Femur (tissue), 1 donor: ENCODE measurements around the gene LY6G5C.

Source experiments
- DNase-seq: peaks from one replicate; pipeline ENCODE4 v3.0.0-alpha.2; 2017

The LY6G5C gene, protein sequence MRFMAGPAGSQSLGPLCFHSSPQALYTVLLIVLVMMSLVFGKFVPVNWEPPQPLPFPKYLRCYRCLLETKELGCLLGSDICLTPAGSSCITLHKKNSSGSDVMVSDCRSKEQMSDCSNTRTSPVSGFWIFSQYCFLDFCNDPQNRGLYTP

DNA sequence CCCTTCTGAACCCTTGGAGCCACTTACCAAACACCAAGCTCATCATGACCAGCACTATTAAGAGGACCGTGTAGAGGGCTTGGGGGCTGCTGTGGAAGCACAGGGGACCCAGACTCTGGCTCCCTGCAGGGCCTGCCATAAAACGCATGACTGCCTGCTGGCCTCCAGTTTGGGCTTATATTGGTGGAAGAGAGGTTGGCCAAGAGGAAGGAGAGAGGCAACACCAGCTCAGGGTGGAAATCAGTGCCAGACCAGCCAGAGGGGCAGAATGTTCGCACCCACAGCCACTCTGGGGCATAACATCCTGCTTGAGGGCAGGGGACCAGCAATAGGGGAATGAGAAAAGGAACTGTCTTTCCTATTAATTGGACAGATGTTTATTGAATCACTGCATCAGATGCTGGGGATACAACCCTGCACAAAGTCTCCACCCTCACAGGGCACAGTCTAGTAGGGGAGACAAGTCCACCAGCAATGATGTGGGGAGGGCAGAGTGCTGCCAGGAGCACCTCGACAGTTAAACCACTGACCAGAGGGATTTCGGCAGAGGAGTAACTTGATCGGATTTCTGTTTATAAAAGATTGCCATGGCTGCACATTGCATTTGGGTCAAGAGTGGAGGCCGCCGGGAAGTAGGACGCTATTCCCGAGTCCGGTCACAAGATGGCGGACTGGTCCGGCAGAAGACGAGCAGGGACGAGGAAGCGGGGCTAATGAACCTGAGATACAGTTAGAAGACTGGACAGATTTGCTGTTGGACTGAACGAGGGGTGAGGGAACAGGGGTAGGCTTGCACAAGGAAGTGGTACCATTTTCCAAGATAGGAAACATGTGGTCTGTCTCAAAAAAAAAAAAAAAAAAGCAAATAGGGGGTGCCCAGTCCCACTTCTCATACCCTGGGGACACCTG, at the start of gene LY6G5C:
TSS of gene LY6G5C (minus strand) at position 842 of the 909 bp plus-strand sequence. CDS start at position 148, 694 bp downstream.
- peak; percentile 94 for DNase-seq

DNA sequence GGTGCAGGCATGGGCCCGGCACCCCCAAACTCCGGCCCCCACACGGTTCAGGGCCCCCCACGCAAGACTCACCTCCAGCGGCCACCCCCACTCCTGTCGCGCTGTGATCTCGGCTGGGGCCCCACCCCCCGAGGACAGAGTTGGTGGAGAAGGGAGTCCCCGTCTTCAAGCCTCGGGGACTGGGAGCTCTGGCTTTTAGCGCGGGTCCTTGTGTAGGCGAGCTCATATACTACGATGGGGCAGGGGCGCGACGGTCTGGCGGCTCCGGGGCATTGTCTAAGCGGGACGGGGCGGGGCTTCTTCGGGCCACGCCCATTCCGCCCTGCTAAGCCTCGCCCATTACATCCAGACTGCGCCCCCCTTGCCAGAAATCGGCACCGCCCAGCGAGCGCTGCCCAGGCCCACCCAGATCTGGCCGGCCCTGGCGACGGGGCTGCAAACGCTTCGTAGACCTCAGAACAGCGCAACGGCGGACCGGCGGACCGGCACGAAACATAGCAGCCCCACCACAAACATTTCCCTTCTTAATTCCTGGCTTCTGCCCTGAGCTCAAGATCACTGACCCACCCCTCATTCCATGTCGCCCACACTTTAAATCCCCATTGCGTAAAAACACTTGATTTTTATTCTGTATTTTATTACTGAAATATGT, 49.2 kb upstream of the LY6G5C start:
- DNase-seq: peak; percentile 96

DNA sequence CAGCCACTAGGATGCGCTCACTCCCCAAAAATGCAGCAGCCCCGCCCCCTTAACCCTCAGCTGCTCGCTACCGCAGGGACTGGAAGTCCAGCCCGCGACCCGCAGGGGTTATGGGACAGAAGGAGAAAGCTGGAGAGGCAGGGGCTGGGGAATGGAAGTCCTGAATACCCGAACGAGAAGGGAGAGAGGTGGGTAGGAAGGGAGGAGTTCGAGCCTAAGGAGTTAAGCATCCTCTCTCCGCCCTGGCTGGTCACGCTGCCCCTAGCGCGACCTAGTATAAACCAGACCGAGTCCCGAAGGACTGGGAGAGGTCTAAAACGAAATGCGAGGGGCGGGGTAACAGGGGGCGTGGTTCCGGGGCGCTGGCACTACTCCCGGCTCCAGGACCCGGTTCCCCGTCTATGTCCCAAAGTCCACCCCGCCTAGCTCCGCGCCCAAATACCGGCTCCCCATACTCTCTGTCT, 48.7 kb upstream of the LY6G5C start:
- peak; percentile 94 for DNase-seq

DNA sequence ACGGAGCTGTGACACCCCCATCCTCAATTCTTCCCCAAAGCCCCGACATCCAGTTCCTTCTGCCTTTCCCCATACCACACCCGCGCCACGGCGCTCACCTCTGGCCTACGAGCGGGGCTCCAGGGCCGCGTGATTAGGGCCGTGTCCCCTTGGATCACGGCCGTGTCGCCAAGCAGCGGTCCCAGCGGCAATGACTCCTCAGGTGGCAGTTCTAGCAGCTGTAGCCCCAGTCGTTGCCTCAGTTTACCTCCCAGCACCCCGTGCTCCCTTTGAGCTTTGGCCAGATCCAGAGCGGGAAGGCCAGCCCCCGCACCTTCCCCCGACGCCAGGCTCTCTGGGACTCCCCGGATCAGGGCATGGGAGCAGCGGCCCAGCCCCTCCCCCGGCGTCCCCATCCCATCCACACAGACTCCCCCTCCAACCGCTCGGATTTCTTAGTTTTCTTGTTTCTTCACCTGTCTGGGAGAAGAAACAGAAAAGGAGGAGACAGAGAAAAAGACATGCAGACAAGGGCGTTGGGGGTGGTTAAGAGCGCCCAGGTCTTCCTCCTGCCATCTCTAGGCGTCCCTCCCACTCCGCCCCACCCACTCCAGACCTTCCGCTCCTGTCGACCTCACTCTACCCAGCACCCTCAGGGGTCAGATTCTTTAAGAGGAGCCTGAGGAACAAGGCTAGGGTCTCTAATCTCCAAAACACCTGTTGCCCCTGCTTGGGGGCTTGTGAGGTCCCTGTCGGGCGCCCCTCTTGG, 48.1 kb upstream of the LY6G5C start, which contains the start of gene DDAH2:
TSS of gene DDAH2 (minus strand) at position 533 of the 748 bp plus-strand sequence. CDS start at position 395, 138 bp downstream.
- no peak for DNase-seq

DNA sequence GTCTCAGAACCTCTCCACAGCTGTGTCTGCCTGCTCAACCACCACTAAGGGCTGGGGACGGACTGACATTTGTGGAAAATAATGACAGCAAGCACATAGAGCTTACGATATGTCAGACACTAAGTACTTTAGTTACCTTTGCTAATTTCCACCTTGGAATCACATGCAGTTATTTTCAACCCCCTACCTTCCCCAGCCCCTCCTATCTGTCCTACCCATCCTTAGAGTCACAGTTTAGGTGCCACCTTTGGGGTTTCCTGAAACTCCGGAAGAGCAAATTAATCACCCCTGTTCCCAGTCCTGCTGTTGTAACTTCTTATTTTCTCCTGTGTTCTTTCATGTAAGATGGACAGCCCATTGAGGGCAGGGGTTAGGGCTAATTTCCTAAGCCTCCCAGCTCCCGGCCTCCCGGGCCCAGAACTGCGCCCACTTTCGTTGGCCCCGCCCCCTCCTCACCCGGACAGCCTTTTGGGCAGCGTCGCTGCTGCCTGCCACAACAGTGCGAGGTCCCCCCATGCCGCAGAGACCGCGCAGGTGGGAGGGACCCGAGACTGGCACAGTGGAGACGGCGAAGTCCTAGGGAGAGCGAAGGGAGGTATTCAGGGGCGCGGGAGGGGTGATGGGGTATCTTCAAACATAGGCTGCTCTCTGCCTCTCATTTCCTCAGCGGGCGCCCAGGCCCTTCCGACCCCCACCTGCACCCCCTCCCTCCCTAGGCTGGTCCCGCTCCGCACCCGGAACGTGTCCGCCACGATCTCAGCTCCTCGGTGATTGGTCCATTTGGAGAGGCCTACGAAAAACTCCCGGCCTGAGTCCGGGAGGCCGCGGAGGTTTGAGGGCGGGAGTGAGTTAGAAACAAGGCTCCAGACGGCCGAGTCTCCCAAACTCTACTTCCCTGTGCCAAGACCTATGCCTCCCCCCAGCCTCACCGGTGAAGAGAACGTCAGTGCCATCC, 47.1 kb upstream of the LY6G5C start:
- no peak for DNase-seq

DNA sequence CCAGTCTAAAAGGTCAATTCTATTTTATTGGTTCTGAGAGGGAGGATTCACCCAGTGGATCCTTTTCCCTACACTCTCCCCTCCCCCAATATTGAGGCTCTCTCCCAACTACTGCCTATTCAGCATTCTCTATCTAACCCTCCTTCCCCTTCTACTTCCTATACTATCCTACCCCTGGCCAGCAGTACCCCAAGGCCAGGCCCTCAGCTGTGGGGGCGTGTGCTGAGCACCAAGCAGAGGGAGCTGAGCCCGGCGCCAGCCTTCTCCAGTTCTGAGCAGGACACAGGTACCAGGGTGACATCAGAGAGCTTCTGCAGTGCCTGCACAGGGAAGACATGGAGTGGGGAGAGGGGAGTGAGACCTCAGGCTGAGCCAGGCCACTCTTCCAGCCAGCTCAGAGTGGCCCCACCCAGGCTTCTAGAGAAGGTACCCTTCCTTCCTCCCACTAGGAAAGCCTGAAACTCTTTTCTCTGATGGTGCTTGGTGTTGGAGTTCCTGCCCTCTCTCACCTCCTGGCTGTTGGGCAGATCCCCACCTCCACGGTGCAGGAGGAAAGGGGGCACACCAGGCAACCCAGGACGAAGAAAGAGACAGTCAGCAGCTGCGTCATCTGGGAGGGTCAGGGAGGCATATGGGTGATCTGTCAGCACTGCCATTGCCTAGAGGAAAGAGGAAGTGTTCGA, 46.3 kb upstream of the LY6G5C start:
- DNase-seq: no peak

DNA sequence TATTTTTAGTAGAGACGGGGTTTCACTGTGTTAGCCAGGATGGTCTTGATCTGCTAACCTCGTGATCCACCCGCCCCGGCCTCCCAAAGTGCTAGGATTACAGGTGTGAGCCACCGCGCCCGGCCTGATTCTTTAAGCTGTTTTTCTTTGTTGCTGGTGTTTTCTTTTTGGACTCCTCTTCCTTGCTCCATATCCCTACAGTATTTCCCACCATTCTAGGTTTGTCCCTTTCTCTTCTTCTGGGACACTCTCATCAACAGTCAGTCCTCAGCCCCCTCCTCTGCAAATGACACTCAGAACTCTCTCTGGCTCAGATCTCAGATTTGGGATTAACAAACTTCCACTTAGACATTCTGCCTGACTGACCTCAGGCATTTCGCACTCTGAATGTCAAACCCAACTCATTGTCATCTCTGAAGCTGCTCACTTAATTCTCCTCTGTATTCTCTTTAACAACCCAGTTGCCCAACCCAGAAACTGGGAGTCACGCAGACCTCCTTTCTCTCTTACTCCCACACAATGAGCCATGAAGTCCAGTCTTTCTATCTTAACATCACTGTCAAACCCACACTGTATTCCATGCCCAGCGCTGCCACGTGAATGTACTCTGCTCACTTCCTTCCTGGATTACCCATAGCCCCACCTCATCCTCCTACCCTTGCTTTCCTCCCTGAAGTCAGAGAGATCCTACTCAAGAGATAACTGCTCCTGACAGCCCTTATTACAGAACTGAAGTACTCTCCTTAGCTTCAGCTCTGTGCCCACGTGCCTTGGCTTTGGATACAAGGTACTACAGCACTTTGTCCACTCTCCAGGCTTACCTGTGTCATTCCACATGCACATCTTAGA, 44.9 kb upstream of the LY6G5C start:
- DNase-seq: no peak

DNA sequence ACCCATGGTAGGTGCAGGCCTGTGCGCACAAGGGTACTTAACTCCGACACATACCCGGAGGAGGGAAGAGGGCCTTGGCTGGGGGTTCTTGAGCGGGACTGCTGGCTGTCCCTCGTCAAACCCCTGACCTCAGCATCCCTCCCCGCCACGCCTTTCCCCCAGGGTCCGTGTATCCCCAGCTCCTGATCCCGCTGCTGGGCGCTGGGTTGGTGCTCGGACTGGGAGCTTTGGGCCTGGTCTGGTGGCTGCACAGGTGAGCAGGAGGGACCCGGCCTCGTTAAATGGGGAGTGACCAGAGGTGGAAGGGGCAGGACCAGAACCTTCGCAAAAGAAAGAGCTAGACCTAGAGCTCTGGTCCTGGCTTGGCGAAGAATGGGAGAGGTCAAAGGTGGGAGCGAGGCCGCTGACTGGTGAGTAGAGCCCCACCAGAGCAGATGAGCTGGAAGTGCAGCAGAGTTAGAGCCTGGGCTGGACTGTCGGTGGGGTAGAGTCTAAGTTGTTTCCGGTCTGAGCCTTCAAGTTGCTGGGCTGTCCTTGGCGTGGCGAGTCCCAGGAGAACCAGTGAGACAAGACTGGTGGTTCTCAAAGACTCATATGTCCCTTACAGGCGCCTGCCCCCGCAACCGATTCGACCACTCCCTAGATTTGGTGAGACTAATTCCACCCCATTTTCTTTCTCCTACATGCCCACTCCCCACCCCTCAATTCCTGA, 43.3 kb upstream of the LY6G5C start:
- no peak for DNase-seq

DNA sequence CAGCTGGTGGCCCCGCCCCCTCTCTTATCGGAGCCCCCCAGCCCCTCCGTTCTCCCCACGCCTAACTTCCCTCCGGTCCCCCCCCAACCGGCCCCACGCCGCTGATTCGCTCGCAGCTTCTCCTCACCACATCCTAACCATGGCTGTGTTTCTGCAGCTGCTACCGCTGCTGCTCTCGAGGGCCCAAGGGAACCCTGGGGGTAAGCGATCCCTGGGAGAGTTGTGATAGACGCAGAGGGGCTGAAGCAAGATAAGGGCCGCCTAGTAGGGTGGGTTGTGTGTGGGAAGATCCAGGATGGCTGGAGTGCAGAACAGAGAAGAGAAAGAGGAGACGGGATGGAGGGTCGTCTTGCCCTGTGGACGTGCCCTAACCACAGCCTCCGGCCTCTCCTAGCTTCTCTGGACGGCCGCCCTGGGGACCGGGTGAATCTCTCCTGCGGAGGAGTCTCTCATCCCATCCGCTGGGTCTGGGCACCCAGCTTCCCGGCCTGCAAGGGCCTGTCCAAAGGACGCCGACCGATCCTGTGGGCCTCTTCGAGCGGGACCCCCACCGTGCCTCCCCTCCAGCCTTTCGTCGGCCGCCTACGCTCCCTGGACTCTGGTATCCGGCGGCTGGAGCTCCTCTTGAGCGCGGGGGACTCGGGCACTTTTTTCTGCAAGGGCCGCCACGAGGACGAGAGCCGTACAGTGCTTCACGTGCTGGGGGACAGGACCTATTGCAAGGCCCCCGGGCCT, 42.5 kb upstream of the LY6G5C start, which contains the start of gene MPIG6B:
TSS of gene MPIG6B (plus strand) at position 129 of the 735 bp plus-strand sequence. CDS start at position 140, 11 bp downstream.
- no peak for DNase-seq

DNA sequence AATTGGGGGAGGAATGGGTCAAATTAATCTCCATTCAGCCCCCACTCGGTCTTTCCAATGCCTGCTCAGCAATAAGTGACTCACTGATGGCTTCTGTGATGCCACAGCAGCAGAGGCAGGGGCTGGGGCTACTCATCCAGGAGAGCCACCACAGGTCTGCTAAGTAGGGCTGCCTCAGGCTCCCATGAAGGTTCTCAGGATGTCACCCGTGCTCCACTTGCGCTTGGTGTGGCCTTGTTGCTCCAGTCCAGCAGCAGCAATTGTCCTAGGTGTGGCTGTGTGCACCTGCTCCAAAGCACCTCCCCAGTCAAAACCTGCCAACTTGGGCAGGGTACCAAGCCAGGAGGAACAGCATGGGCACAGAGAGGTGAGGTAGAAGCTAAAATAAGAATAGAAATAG, 41.3 kb upstream of the LY6G5C start:
- no peak for DNase-seq

DNA sequence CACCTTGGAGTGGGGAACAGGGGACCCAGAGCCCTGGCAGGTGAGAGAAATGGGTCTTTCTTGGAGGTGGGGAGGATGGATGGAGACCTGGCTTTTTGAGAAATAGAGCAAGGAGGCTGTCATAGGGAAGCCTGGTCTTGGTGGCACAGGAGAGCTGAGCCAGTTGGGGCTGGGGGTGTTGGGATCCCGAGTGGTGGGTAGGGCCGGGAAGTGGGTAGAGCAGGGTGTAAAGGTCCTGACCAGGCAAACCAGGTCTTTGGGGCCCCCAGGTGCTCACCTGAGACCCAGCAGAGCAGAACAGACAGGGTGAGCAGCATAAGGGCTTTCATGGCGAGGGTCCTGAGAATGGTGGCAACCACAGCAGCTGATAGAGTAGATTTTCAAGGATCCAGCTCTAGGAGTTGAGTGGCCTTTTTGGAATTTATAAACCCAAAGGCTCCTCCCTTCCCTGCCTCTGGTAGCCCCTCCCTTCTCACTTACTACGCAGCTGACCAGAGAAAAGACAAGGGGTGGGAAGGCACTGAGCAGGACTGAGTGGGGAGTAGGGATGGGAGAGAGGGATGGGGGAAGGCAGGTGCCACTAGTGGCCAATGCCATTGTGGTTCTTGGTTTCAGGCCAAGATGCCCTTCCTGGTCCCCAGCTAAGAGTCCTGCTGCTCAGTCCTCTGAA, 40.6 kb upstream of the LY6G5C start, which contains the start of gene LY6G6C:
TSS of gene LY6G6C (minus strand) at position 396 of the 670 bp plus-strand sequence. CDS start at position 329, 67 bp downstream.
- no peak for DNase-seq

DNA sequence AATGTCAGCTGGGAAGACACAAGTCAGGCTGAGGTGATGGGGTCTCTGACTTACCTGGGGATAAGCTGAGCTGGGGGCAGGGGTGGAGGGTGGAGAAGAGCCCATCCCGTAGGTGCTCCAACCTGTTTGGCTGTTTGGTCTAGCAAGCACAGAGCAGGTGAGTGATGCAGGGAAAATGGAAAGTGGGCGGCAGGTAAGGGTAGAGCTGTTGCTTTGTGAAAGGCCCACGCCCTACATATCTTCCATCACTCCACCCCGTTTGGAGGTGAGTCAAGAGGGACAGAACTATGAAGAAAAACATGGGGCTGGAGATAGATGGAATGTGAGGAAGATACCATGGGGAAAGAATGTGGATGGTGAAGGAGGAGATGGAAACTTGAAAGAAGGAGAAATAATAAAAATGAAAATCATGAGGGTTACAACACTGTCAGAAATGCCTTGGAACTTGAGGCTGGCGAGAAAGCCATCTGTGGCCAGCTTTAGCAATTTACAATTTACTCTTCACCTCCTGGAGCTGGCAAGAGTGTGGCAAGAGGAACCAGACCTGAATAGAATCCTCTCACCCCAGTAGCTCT, 39.4 kb upstream of the LY6G5C start:
- no peak for DNase-seq

DNA sequence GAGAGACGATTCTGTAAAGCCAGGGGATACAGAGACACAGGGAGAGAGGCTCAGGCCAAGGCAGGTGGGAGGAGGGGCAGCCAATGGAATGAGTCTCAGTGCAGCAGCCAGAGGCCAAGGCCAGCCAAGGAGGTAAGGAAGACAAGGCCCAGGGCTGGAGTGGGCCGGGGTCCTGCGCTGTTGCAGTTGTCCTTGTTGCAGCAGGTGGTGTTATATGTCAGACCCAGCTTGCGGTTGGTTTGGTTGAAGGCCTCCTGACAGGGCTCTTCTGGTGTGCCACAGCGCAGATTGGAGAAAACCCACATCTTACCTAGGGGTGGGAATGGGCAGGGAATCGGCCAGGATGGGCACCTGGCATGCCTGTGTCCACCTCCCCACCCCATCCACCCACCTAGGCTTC, 38.1 kb upstream of the LY6G5C start:
- no peak for DNase-seq

DNA sequence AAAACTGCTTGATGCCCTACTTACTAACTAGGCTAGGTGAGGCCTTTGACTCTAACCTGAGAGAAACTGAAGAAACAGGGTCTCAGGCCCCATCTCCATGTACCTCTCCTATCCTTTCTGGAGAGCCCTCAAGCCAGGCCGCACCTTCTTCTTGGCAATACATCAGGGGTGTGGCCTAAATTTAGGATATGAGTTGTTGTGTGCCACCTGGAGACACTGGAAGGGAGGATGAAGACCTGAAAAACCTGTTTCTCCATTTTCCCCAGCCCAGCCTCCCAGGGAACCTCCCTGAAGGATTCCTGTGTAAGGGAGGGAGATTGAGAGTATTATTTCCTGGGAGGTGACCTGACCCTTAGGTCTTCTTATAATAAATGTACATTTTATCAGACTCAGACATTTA, 37.4 kb upstream of the LY6G5C start:
- DNase-seq: no peak

DNA sequence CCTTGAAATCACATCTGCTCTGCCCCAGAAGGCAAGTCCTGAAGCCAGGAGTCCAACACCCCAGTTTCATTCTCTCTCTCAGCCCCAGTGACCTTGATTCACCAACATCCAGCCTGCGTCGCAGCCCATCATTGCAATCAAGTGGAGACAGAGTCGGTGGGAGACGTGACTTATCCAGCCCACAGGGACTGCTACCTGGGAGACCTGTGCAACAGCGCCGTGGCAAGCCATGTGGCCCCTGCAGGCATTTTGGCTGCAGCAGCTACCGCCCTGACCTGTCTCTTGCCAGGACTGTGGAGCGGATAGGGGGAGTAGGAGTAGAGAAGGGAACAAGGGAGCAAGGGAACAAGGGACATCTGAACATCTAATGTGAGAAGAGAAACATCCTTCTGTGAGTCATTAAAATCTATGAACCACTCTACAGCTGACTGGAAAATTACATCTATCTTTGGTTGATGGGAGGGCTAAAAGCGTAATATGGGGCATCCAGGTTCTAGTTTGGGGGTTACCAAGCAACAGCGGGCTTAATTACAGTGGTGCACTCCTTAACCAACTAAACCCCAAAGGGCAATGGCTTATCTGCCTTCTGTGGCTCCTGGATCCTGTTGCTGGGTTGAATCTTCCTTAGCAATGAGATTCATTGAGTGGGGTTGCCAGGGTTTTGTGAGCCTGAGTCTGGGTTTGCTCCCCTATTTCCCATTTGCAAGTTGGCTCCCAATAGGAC, 36.8 kb upstream of the LY6G5C start:
- no peak for DNase-seq
